Spleen (tissue), 11 donors: ENCODE results near the gene RAB33A. TPM values are rescaled to one million over a fixed set of nuclear protein-coding genes. Genes with fewer than 3 reads are reported as not detected.
A peak's percentile ranks its signal among the peaks of the same experiment; 100 is the strongest.

Experiments
- DNase-seq: peaks from one replicate; pipeline ENCODE4 v3.0.0-alpha.2; 2020
- H3K27ac ChIP-seq, 8 donors: fragments of 200-600 bp; sonication (generic) in 7 of 8; 1 replicate in 4 of 8; 2 replicates in 4 of 8; pipeline versions ENCODE4 v1.5.0 to v1.8.0; 2016 to 2021; ENCODE audit warnings: inconsistent platforms in 4 of 8, mild to moderate bottlenecking in 4 of 8, moderate library complexity in 1 of 8
- H3K27me3 ChIP-seq, 7 donors: fragments of 200-600 bp; sonication (generic) in 6 of 7; replicated peaks in 1 of 7; 1 replicate in 4 of 7; 2 replicates in 3 of 7; pipeline versions ENCODE4 v1.5.0 to v1.8.0; 2016 to 2021; ENCODE audit warnings: inconsistent platforms in 3 of 7, mild to moderate bottlenecking in 1 of 7
- H3K36me3 ChIP-seq, 6 donors: fragments of 200-600 bp; sonication (generic) in 5 of 6; 1 replicate in 4 of 6; 2 replicates in 2 of 6; pipeline versions ENCODE4 v1.5.0 to v1.8.0; 2016 to 2021; ENCODE audit warnings: inconsistent platforms in 2 of 6
- H3K4me1 ChIP-seq, 6 donors: fragments of 200-600 bp; sonication (generic) in 5 of 6; 1 replicate in 3 of 6; 2 replicates in 3 of 6; pipeline versions ENCODE4 v1.5.0 to v1.8.0; 2016 to 2021; ENCODE audit warnings: inconsistent platforms in 3 of 6
- H3K4me3 ChIP-seq, 8 donors: fragments of 200-600 bp; sonication (generic) in 7 of 8; 1 replicate in 4 of 8; 2 replicates in 4 of 8; pipeline versions ENCODE4 v1.5.0 to v1.8.0; 2016 to 2021; ENCODE audit warnings: inconsistent platforms in 4 of 8, mild to moderate bottlenecking in 4 of 8, moderate library complexity in 2 of 8
- H3K9me3 ChIP-seq, 8 donors: fragments of 200-600 bp; sonication (generic) in 7 of 8; 1 replicate in 4 of 8; 2 replicates in 4 of 8; pipeline versions ENCODE4 v1.5.0 to v1.8.0; 2016 to 2021; ENCODE audit warnings: inconsistent platforms in 4 of 8
- POLR2A ChIP-seq, 3 donors: fragments of 450-650 bp; IDR thresholded peaks; one replicate each; pipeline ENCODE4 v1.5.1; 2017; ENCODE audit warnings: antibody characterized with exemption in 3 of 3, mild to moderate bottlenecking in 1 of 3
- POLR2AphosphoS5 ChIP-seq, 3 donors: sonication (generic); formaldehyde crosslinking; IDR thresholded peaks; one replicate each; pipeline ENCODE4 v1.5.1; 2017; ENCODE audit warnings: antibody characterized with exemption in 3 of 3
- WGBS, 5 donors: extraction: QIAGEN DNeasy Blood & Tissue Kit in 3 of 5; methylation state at CpG; one replicate each; pipeline versions ENCODE4 v1.1.5 to v1.1.7; 2013 to 2018; 5-methylcytosine and 5-hydroxymethylcytosine counted together
- intact Hi-C: fragments of 100-400 bp; cut with DNase I; formaldehyde crosslinking; loops from one replicate; pipeline ENCODE4 v1.15.0; 2023; ENCODE audit warnings: low total_unique reads
- polyA plus RNA-seq, 3 donors: library from polyadenylated mRNA; stranded (reverse); fragments of 200-250 nt; gene quantifications; one replicate each; pipeline ENCODE4 v1.2.1, GENCODE V29; 2013
- total RNA-seq, 7 donors: library from RNA; depleted of rRNA in 3 of 7; stranded (reverse); fragments of >200 nt in 3 of 7; fragmentation: NEBNext Ultra II Directional in 4 of 7; extraction: Animal tissue kit (Norgen Biotek cat#: 25700) in 4 of 7; gene quantifications; one replicate each; pipeline versions ENCODE4 v1.1.0 to v1.2.1, GENCODE V29; 2016 to 2021
- TF ChIP-seq, protein P1 (sequence below), 11 experiments: fragments of 200-600 bp in 7 of 11; fragments of 450-650 bp in 4 of 11; sonication (generic) in 4 of 11; IDR thresholded peaks in 8 of 11; conservative IDR thresholded peaks in 3 of 11; 1 replicate in 7 of 11; 2 replicates in 4 of 11; pipeline versions ENCODE4 v1.4.0 to v1.8.0; 2016 to 2021; ENCODE audit warnings: antibody characterized with exemption in 11 of 11, inconsistent platforms in 4 of 11, mild to moderate bottlenecking in 1 of 11
- donor health status: healthy with polysubstance abuse.
- donor health status: DM: no; HTN: no; CAD: no; lungs with moderate emphysema.
- donor health status: DM: no; HTN: no; CAD: no.
- donor health status: Bipolar disorder and iron deficiency.
- donor health status: healthy.
- donor health status: DM: no; HTN: no; CAD: no.
- donor health status: DM: yes; HTN: yes; CAD: no.

Gene RAB33A
- total and polyA plus RNA-seq, 10 donors, result 1.7 to 6.7 (median 3.7) TPM

- Histone ChIP-seq H3K36me3 (peaks cover 0 to 9% (median 0%) of the 10 kb centered on the region in 6 donors), H3K4me1 (peaks cover 0 to 26% (median 12%) of the 10 kb centered on the region in 6 donors), H3K27ac (no peak overlapping the region), H3K9me3 (no peaks in the 10 kb centered on the region), H3K27me3 (no peaks in the 10 kb centered on the region), H3K4me3 (no peak overlapping the region)
- TF ChIP-seq, protein P1, sequence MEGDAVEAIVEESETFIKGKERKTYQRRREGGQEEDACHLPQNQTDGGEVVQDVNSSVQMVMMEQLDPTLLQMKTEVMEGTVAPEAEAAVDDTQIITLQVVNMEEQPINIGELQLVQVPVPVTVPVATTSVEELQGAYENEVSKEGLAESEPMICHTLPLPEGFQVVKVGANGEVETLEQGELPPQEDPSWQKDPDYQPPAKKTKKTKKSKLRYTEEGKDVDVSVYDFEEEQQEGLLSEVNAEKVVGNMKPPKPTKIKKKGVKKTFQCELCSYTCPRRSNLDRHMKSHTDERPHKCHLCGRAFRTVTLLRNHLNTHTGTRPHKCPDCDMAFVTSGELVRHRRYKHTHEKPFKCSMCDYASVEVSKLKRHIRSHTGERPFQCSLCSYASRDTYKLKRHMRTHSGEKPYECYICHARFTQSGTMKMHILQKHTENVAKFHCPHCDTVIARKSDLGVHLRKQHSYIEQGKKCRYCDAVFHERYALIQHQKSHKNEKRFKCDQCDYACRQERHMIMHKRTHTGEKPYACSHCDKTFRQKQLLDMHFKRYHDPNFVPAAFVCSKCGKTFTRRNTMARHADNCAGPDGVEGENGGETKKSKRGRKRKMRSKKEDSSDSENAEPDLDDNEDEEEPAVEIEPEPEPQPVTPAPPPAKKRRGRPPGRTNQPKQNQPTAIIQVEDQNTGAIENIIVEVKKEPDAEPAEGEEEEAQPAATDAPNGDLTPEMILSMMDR (IDR thresholded peaks at IDR 0.05 in 8 of 11, conservative IDR thresholded peaks at IDR 0.05 in 3 of 11), result no peak
- no peak for TF ChIP-seq POLR2A (IDR thresholded peaks at IDR 0.05)
- TF ChIP-seq POLR2AphosphoS5 (IDR thresholded peaks at IDR 0.05), result no peak
- no peak for DNase-seq
- WGBS, 5 donors, result 77 to 94% (median 81%) methylated on average over 4 of the region's 4 CpGs
- intact Hi-C loops, result loop anchor here (5.0 kb wide), 1 partner anchor 183 kb away; no protein-coding TSS in a partner anchor
Measured at GRCh38 chrX:130159776-130160175, 12.0 kb upstream of the RAB33A start.

DNA sequence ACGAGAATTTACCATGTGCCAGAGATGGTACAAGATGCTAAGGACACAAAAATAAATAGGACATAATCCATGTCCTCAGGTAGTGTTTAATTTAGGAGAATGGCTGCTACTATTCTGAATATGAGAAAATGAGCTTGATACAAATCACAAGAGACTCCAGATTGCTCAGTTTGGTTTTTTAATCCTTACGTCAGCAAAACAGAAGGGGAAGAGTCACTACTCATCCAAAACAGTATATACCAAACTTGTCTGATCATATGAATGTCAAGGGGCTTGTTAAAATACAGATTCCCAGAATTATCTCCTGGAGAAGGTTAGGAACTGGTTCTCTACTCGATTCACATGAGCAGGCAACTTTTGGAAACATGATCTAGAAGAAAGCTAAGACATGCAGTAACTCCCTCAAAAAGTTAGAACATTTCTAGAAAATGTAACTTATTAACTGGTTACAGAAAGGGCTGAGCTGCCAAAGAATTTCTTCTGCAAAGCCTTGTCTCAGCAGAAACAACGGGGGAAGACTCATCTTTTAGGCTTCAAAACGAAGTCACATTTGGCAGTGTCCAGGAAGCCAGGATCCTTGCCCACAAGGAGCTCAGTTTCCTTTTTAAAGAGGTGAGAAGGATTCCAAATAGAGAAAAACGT, 9.5 kb upstream of the RAB33A start:
- intact Hi-C loops, result loop anchor here (5.0 kb wide), 1 partner anchor 180 kb away; no protein-coding TSS in a partner anchor
- H3K27ac ChIP-seq, result no peak overlapping the region

DNA sequence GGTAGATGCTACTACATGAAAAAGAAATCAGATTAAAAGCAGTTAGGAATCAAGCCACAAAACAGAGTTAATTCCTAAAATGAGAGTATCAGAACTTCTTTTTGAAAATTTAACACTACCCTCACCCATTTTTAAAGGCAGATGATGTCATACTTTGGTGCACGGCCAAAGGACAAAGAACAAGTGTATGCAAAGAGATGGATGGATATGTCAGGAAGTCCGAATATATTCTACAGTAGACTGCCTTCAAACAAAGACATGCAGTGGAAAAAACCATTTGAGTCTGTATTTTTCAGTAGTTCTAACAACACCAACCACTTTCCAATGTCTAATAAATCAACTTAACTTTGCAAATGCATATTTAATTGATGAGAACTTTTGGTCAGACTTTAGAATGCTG, 8.4 kb upstream of the RAB33A start:
- no peak overlapping the region for H3K4me3 ChIP-seq
- WGBS, 5 donors, result 70 to 85% (median 72%) methylated on average over 2 of the region's 2 CpGs
- intact Hi-C loops, result loop anchor here (5.0 kb wide), 1 partner anchor 179 kb away; no protein-coding TSS in a partner anchor
- no peak for DNase-seq
- H3K27me3 ChIP-seq, result no peaks in the 10 kb centered on the region
- H3K36me3 ChIP-seq, result no peaks in the 10 kb centered on the region
- H3K27ac ChIP-seq, result no peak overlapping the region
- TF ChIP-seq POLR2A (IDR thresholded peaks at IDR 0.05) (no peak), POLR2AphosphoS5 (IDR thresholded peaks at IDR 0.05) (no peak)
- TF ChIP-seq, protein P1 (IDR thresholded peaks at IDR 0.05 in 8 of 11, conservative IDR thresholded peaks at IDR 0.05 in 3 of 11), result no peak
- H3K9me3 ChIP-seq, result no peaks in the 10 kb centered on the region
- peaks cover 0 to 42% (median 21%) of the 10 kb centered on the region in 6 donors for H3K4me1 ChIP-seq

More for the DNA sequence above, 9.5 kb upstream of the RAB33A start:
- no peak for DNase-seq
- Histone ChIP-seq H3K27me3 (no peaks in the 10 kb centered on the region), H3K4me3 (no peak overlapping the region), H3K9me3 (no peaks in the 10 kb centered on the region), H3K36me3 (no peaks in the 10 kb centered on the region), H3K4me1 (peaks cover 0 to 40% (median 21%) of the 10 kb centered on the region in 6 donors)
- TF ChIP-seq POLR2A (IDR thresholded peaks at IDR 0.05) (no peak), POLR2AphosphoS5 (IDR thresholded peaks at IDR 0.05) (no peak)
- TF ChIP-seq, protein P1 (IDR thresholded peaks at IDR 0.05 in 8 of 11, conservative IDR thresholded peaks at IDR 0.05 in 3 of 11), result no peak
- 49 to 67% (median 59%) methylated on average over 6 of the region's 6 CpGs for WGBS, 5 donors

GRCh38 chrX:130165181-130165702, 6.5 kb upstream of the RAB33A start:
- WGBS, 5 donors, result 0 to 42% (median 14%) methylated on average over 31 to 32 of the region's 32 CpGs; no CpG with 5 or more reads in 1 of the 5 donors
- Histone ChIP-seq H3K9me3 (no peaks in the 10 kb centered on the region), H3K27me3 (no peaks in the 10 kb centered on the region), H3K4me3 (peak overlapping the region; percentile 14 to 74 (median 56)), H3K4me1 (peaks cover 0 to 42% (median 21%) of the 10 kb centered on the region in 6 donors), H3K27ac (peak overlapping the region; percentile 75 to 93 (median 90)), H3K36me3 (no peaks in the 10 kb centered on the region)
- intact Hi-C loops, result no loop called here
- no peak for DNase-seq
- TF ChIP-seq POLR2AphosphoS5 (IDR thresholded peaks at IDR 0.05), result no peak
- TF ChIP-seq POLR2A (IDR thresholded peaks at IDR 0.05), result no peak
- TF ChIP-seq, protein P1 (IDR thresholded peaks at IDR 0.05 in 8 of 11, conservative IDR thresholded peaks at IDR 0.05 in 3 of 11), result no peak
